A673 (cell line): ENCODE measurements around the gene TBC1D9B. TPM values are rescaled to one million over a fixed set of nuclear protein-coding genes. Genes with fewer than 3 reads are reported as not detected.

ENCODE experiments used
- BruUV-seq: library from RNA; stranded (reverse); fragments of 400-500 nt; replicated peaks from 2 replicates; lab custom pipeline; 2021; lab: Mats Ljungman, UMichigan
- CTCF ChIA-PET: fragments of 300-600 bp; sonication (Branson Sonifier 250); formaldehyde crosslinking; loops from one replicate; lab custom pipeline; 2022; ENCODE audit warnings: antibody characterized with exemption; lab: Charles Lee
- POLR2A ChIA-PET: fragments of 300-600 bp; sonication (Branson Sonifier 250); formaldehyde crosslinking; loops from one replicate; lab custom pipeline; 2022; ENCODE audit warnings: antibody characterized with exemption; ENCODE audit not compliant: low non-redundant PET; lab: Charles Lee
- DNase-seq: peaks from one replicate; pipeline ENCODE4 v3.0.0-alpha.2; 2015; ENCODE audit warnings: low spot score
- H3K27ac ChIP-seq: fragments of 200-600 bp; sonication (generic); 2 replicates; pipeline ENCODE4 v1.5.1; 2016; ENCODE audit warnings: mixed run types, low read depth, mild to moderate bottlenecking, mixed read lengths, antibody characterized with exemption, low read length; ENCODE audit not compliant: poor library complexity, severe bottlenecking
- H3K27me3 ChIP-seq: fragments of 200-600 bp; sonication (generic); replicated peaks from 2 replicates; pipeline ENCODE4 v1.6.1; 2017; ENCODE audit warnings: mixed run types, low read depth, mild to moderate bottlenecking, mixed read lengths, antibody characterized with exemption, low read length; ENCODE audit not compliant: insufficient read depth, poor library complexity
- H3K36me3 ChIP-seq: fragments of 200-600 bp; sonication (generic); 2 replicates; pipeline ENCODE4 v1.6.1; 2016; ENCODE audit warnings: mixed run types, mild to moderate bottlenecking, mixed read lengths, antibody characterized with exemption, low read length; ENCODE audit not compliant: insufficient read depth, poor library complexity, severe bottlenecking
- H3K4me1 ChIP-seq: fragments of 200-600 bp; sonication (generic); 2 replicates; pipeline ENCODE4 v1.6.1; 2017; ENCODE audit warnings: mixed run types, mild to moderate bottlenecking, mixed read lengths, antibody characterized with exemption, low read length; ENCODE audit not compliant: insufficient read depth, poor library complexity, severe bottlenecking
- H3K4me3 ChIP-seq: fragments of 200-600 bp; sonication (generic); 2 replicates; pipeline ENCODE4 v1.5.1; 2016; ENCODE audit warnings: low read depth, mixed run types, mild to moderate bottlenecking, mixed read lengths, low read length; ENCODE audit not compliant: poor library complexity, severe bottlenecking
- H3K9me3 ChIP-seq: fragments of 200-600 bp; sonication (generic); 2 replicates; pipeline ENCODE4 v1.6.1; 2016; ENCODE audit warnings: mixed run types, low read depth, mild to moderate bottlenecking, mixed read lengths, antibody characterized with exemption, low read length; ENCODE audit not compliant: poor library complexity, severe bottlenecking
- CTCF ChIP-seq: fragments of 300-800, 200-600 bp; sonication (generic); conservative IDR thresholded peaks from 2 replicates; pipeline ENCODE4 v1.5.1; 2017; ENCODE audit warnings: low read depth, mild to moderate bottlenecking, antibody characterized with exemption, low read length, moderate library complexity, mixed read lengths
- EZH2 ChIP-seq: fragments of 200-600 bp; sonication (generic); IDR thresholded peaks from 2 replicates; pipeline ENCODE4 v1.6.1; 2017; ENCODE audit warnings: borderline replicate concordance, low read depth, mild to moderate bottlenecking, mixed read lengths, antibody characterized with exemption, low read length; ENCODE audit not compliant: poor library complexity, severe bottlenecking
- intact Hi-C: fragments of 100-400 bp; cut with micrococcal nuclease; formaldehyde crosslinking; loops from one replicate; pipeline ENCODE4 v1.10.0; 2022; ENCODE audit not compliant: unreplicated experiment
- total RNA-seq: library from RNA; stranded (reverse); gene quantifications from 2 replicates; pipeline ENCODE4 v1.2.3, GENCODE V29; 2021

The TBC1D9B gene
- total RNA-seq, 1 experiment from 2014 or later: 68.2 TPM

DNA sequence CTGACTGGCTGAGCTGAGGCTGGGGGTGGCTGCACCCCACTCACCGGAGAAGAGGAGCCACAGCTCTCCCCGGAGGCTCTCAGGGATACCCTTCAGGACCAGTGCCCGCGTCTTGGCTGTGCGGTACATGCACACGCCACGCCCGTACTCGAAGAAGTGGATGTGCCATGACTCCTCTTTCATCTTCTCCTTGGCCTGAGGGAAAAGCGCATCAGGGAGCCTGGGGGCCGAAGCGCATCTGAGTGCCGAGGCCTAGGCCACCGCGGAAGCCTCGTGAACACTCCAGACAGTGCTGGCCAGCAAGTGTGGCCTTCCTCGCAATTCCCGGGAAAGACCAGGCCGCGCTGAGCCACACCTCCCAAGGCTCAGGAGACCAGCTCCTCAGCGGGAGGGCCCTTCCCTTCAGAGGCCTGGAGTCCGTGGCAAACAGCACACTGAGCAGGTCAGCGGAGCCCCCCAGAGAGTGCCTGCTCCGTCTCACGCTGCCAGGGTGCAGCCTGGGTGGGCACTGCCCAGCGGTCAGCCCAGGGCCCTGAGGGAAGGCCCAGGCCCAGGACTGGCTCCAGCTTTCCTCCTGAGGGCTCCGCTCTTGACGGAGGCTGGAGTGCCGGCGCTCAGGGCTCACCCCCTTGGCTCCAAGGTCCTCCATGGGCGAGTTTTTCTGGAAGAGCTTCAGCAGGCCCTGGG lies 28.6 kb downstream of the TBC1D9B start:
- no peak for DNase-seq
- Histone ChIP-seq H3K27me3 (no peaks in the 10 kb centered on the region), H3K9me3 (peaks cover 18% of the 10 kb centered on the region), H3K27ac (no peak overlapping the region), H3K36me3 (peaks cover 22% of the 10 kb centered on the region), H3K4me3 (no peak overlapping the region), H3K4me1 (no peaks in the 10 kb centered on the region)
- ChIA-PET POLR2A (no interaction called here), CTCF (no interaction called here)
- BruUV-seq: no TSS peak
- no peak for TF ChIP-seq CTCF
- TF ChIP-seq EZH2: no peak
- intact Hi-C loops: no loop called here

DNA sequence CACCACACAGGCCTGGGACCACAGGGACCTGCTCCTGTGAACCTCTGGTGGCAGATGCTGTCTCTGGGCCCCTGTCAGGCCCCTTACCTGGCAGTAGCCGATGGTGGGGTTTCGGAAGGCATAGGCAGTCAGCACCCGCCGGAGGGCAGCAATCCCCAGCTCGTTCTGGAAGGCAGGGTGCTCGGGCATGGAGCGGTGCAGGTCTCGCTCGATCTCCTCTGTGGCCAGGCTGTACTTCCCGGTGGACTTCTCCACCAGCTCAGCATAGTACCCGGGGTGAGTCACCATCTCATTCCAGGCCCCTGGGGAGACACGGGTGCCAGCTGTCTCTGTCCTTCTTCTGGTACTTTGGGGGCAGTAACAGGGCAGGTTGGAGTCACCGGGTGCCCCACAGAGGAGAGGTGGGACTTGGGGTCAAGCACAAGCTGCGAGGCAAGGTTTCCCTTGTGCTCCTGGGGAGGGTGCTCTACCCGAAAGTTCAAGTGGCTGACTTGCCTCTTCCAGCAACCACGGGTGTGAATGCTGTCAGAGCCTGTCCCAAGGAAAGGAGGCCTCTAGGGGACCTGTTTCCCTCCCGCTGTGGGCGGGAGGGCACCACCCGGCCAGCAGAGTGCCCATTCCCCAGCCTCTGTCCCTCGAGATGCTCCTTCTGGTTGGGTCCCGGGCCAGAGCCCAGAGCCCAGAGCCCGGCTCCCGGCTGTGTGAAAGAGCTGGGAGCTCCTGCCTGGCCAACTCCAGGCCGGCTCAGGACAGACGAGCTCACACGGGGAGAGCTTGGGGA lies 29.3 kb downstream of the TBC1D9B start:
- ChIA-PET CTCF (no interaction called here), POLR2A (no interaction called here)
- intact Hi-C loops: no loop called here
- Histone ChIP-seq H3K9me3 (peaks cover 12% of the 10 kb centered on the region), H3K4me1 (no peaks in the 10 kb centered on the region), H3K36me3 (peaks cover 15% of the 10 kb centered on the region), H3K27me3 (no peaks in the 10 kb centered on the region), H3K27ac (no peak overlapping the region), H3K4me3 (no peak overlapping the region)
- no TSS peak for BruUV-seq
- TF ChIP-seq CTCF (no peak), EZH2 (no peak)
- no peak for DNase-seq

GRCh38 chr5:179876610-179876952 lies 31.1 kb downstream of the TBC1D9B start:
- no TSS peak for BruUV-seq
- no peak overlapping the region for H3K27ac ChIP-seq
- no peak overlapping the region for H3K4me3 ChIP-seq
- TF ChIP-seq CTCF (no peak), EZH2 (no peak)
- ChIA-PET CTCF (no interaction called here), POLR2A (no interaction called here)
- no peaks in the 10 kb centered on the region for H3K9me3 ChIP-seq
- H3K36me3 ChIP-seq: peaks cover 16% of the 10 kb centered on the region
- no peak for DNase-seq
- H3K27me3 ChIP-seq: no peaks in the 10 kb centered on the region
- no peaks in the 10 kb centered on the region for H3K4me1 ChIP-seq
- intact Hi-C loops: no loop called here
